Right cardiac atrium (tissue), 5 donors: ENCODE data around the gene SEMA5A. TPM values are rescaled to one million over a fixed set of nuclear protein-coding genes. Genes with fewer than 3 reads are reported as not detected.

Experiments
- ATAC-seq, 2 donors: fragments of 200-7000 bp; cut with Tn5 transposase; one replicate each; pipeline versions ENCODE4 v1.8.0 to v1.9.1; 2020; ENCODE audit warnings: moderate library complexity in 2 of 2, mild to moderate bottlenecking in 1 of 2
- DNase-seq, 3 donors: peaks; one replicate each; pipeline ENCODE4 v3.0.0-alpha.2; 2020
- H3K27ac ChIP-seq: one replicate; pipeline ENCODE4 v1.5.1; 2013; ENCODE audit warnings: mild to moderate bottlenecking, low read length, control low read depth, moderate library complexity
- H3K27me3 ChIP-seq: one replicate; pipeline ENCODE4 v1.6.1; 2013; ENCODE audit not compliant: control insufficient read depth, insufficient read depth
- H3K4me1 ChIP-seq: one replicate; pipeline ENCODE4 v1.6.1; 2013; ENCODE audit warnings: low read length; ENCODE audit not compliant: control insufficient read depth, insufficient read depth
- H3K4me3 ChIP-seq: one replicate; pipeline ENCODE4 v1.5.1; 2013; ENCODE audit warnings: low read length, control low read depth
- H3K9me3 ChIP-seq: one replicate; pipeline ENCODE4 v1.6.1; 2013; ENCODE audit warnings: low read length; ENCODE audit not compliant: control insufficient read depth
- WGBS: extraction: QIAGEN DNeasy Blood & Tissue Kit; methylation state at CpG from one replicate; pipeline ENCODE4 v1.1.7; 2013; 5-methylcytosine and 5-hydroxymethylcytosine counted together
- intact Hi-C, 4 donors: fragments of 100-400 bp; cut with DNase I; formaldehyde crosslinking; loops; one replicate each; pipeline versions ENCODE4 v1.11.0 to v1.14.0; 2022 to 2023
- polyA plus RNA-seq: library from polyadenylated mRNA; stranded (reverse); fragments of 200-250 nt; gene quantifications from one replicate; pipeline ENCODE4 v1.2.3, GENCODE V29; 2013
- total RNA-seq, 4 donors: library from RNA; stranded (reverse); fragmentation: NEBNext Ultra II Directional; extraction: Animal tissue kit (Norgen Biotek cat#: 25700); gene quantifications; one replicate each; pipeline ENCODE4 v1.2.1, GENCODE V29; 2021
- donor health status: healthy with polysubstance abuse.
- donor health status: DM: no; HTN: yes; CAD: no.
- donor health status: DM: no; HTN: no; CAD: no.
- donor health status: DM: no; HTN: yes; CAD: no; lungs with severe emphysema.
- donor health status: DM: yes; HTN: yes; CAD: no.

The SEMA5A gene
- total and polyA plus RNA-seq, 5 donors, result 6.7 to 28.2 (median 23.9) TPM

DNA sequence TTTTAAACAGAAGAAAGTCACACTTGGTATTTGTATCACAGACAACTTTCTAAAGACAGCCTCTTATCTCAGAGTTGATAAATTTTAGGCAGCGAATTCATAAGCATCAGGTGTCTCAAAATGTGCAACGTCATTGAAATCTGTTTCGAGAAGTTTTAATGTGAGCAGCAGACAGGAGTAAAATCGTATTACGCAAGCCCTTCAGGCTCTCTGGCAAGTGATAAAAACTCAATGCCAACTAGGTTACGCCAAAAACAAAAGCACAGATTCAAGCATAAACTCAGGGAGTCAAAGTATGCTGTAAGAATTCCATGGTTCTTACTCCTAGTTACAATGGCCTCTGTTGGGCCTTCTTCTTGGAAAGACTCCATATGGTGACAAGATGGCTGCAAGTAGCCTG, 244.7 kb downstream of the SEMA5A start:
- ATAC-seq (no peak), DNase-seq (no peak)
- Histone ChIP-seq H3K9me3 (no peaks in the 10 kb centered on the region), H3K4me1 (no peaks in the 10 kb centered on the region), H3K4me3 (no peak overlapping the region), H3K27ac (no peak overlapping the region), H3K27me3 (no peaks in the 10 kb centered on the region)
- WGBS, result 53% methylated on average over 6 of the region's 6 CpGs
- intact Hi-C loops, result no loop called here

DNA sequence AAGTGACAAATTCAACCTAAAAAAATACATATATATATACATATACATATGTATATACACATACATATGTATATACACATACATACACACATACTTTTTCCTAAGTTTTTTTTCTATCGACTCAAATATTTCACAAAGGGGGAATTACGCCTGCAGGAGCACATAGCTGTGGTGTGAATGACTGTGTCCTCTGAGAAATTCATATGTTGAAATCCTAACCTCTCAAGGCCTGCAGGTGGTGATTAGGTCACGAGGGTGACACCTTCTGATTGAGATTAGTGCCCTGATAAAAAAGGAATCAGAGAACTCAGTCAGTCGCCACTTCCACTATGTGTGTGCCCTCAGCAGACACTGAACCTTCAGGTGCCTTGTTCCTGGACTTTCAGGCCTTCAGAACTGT, 248.7 kb downstream of the SEMA5A start:
- no peak for ATAC-seq
- intact Hi-C loops, result no loop called here

DNA sequence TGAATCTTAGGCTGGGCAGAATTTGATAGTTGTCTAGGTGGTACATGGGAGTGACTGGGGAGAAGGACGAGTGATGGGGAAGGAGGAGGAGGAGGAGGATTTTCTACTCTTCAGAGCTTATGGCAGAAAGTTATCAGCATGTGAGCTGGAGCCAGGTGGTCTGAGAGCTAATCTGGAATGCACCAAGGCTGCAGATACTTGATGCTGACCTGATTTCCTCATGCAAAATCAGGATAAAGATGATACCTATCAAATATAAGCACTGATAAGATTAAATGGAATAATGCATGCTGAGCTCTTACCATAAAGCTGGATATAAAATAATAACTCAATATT, 250.4 kb downstream of the SEMA5A start:
- ATAC-seq (no peak), DNase-seq (no peak)
- Histone ChIP-seq H3K4me3 (no peak overlapping the region), H3K27ac (no peak overlapping the region), H3K9me3 (peaks cover 5% of the 10 kb centered on the region), H3K4me1 (no peaks in the 10 kb centered on the region), H3K27me3 (no peaks in the 10 kb centered on the region)
- 51% methylated on average over 1 of the region's 1 CpG for WGBS
- intact Hi-C loops, result no loop called here

More for the DNA sequence above, 248.7 kb downstream of the SEMA5A start:
- WGBS, result 67% methylated on average over 4 of the region's 4 CpGs
- Histone ChIP-seq H3K27me3 (no peaks in the 10 kb centered on the region), H3K27ac (no peak overlapping the region), H3K4me1 (no peaks in the 10 kb centered on the region), H3K4me3 (no peak overlapping the region), H3K9me3 (peaks cover 5% of the 10 kb centered on the region)
- DNase-seq, result no peak

DNA sequence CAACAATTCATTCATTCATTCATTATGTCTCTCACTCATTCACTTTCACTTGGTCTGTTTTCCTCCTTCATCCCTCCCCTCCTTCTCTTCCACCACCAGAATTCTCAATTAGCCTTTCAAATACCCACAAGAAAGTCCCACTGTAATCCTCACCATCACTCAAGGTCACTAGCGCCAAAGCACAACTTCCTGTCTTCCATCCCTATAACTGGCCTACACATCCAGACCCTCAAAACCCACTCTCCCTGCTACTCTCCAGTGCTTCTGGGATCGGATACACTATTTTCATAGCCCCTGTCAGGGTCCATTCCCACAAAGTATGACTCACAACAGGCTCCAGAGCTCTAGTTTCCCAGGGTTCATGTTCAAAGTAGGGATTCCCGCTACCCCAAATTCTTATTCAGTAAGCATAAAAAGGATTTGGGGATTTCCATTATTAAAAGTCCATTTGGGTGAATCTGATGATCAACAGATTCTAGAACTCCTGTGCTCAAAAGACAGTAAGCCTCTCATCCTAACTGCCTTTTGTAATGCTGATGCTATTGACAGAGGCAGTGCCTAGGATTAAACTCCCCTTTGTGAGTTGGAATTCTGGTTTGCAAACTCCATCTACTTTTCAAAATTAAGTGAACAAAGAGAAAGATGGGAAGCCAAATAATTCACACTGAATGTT, 250.9 kb downstream of the SEMA5A start:
- Histone ChIP-seq H3K27ac (no peak overlapping the region), H3K27me3 (no peaks in the 10 kb centered on the region), H3K4me1 (no peaks in the 10 kb centered on the region), H3K9me3 (peaks cover 5% of the 10 kb centered on the region), H3K4me3 (no peak overlapping the region)
- intact Hi-C loops, result no loop called here
- WGBS, result 71% methylated on average over 3 of the region's 3 CpGs
- no peak for DNase-seq
- no peak for ATAC-seq

DNA sequence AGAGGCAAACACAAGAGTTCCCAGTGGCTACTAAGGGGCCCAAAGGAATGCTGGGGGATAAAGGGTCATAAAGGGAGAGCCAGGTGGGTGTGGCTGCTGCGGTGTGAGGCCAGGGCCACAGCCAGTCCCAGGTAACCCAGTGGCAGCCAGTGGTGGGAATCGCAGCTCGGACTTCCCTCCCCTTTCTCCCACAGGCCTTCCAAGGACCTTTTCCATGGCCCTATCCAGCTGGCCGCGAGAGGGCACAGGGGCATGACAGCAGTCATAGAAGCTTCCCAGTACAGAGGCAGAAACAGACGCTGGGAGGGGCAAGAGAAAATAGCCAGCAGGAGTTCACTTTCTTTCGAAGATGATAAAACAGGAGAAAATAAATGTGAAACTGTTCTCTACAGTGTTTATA, 257.6 kb downstream of the SEMA5A start:
- intact Hi-C loops, result loop anchor here in 1 of 4 donors (10.0 kb wide), 1 partner anchor 257 kb away; the partner anchor contains the start of gene SEMA5A
- no peak overlapping the region for H3K4me3 ChIP-seq
- H3K27me3 ChIP-seq, result no peaks in the 10 kb centered on the region
- peak in 1 of 2 donors; percentile 32 for ATAC-seq
- peaks cover 2% of the 10 kb centered on the region for H3K4me1 ChIP-seq
- H3K27ac ChIP-seq, result peak overlapping the region; percentile 45
- H3K9me3 ChIP-seq, result peaks cover 6% of the 10 kb centered on the region
- WGBS, result 61% methylated on average over 7 of the region's 7 CpGs
- DNase-seq, result peak; percentile 17 to 59 (median 37)

DNA sequence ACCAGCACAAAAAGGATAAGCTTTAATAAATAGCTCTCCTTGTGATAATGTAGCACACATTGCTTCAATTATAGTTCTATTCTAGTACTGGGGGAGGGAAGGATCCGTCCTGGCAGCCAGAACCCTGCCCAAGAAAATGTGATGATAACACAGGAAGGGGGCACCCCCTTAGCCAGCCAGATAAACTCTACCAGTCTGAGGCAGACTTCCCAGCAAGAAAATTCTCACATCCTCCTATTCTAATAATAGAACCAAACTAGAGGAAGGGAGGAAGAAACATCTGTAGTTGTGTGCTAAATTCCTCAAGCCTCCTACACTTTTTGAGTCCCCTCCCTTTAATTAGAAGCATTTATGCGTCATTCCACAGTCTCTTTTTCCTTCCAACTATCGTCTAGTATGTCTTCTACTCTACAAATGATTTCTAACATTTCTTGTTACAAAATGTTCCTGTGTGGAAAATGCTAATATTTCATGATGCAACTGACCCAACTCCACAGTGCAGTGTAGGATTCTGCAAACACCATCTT, 261.0 kb downstream of the SEMA5A start:
- WGBS, result 1% methylated on average over 3 of the region's 3 CpGs

DNA sequence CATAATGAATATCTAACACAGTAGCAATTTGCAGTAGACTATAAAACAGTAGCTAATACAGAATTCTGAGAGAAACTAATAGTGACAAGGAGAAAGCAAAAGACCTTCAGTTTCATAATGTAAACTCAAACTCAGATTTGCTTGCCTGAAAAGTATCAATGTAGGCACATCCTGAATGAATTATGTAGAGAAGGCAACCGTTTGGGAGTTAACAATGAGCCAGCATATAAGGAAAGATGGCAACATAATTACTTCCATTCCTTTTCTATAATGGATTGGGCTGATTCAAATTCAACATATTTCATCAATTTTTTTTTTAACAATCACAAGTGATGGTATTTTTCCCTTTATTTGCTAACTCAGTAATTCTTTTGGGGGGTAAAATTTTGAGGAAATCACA, 261.6 kb downstream of the SEMA5A start:
- WGBS, result 16% methylated on average over 1 of the region's 1 CpG
- Histone ChIP-seq H3K9me3 (peaks cover 3% of the 10 kb centered on the region), H3K4me3 (no peak overlapping the region), H3K27ac (no peak overlapping the region), H3K4me1 (peaks cover 2% of the 10 kb centered on the region), H3K27me3 (no peaks in the 10 kb centered on the region)
- DNase-seq (no peak), ATAC-seq (no peak)
- intact Hi-C loops, result loop anchor here in 1 of 4 donors (10.0 kb wide), 1 partner anchor 261 kb away; the partner anchor contains the start of gene SEMA5A

More for the DNA sequence above, 261.0 kb downstream of the SEMA5A start:
- intact Hi-C loops, result loop anchor here in 1 of 4 donors (10.0 kb wide), 1 partner anchor 260 kb away; the partner anchor contains the start of gene SEMA5A
- Histone ChIP-seq H3K27me3 (no peaks in the 10 kb centered on the region), H3K9me3 (peaks cover 3% of the 10 kb centered on the region), H3K27ac (peak overlapping the region; percentile 77), H3K4me1 (peaks cover 2% of the 10 kb centered on the region), H3K4me3 (no peak overlapping the region)
- peak; percentile 83 to 91 for ATAC-seq
- DNase-seq, result peak in 2 of 3 donors; percentile 18 to 61

DNA sequence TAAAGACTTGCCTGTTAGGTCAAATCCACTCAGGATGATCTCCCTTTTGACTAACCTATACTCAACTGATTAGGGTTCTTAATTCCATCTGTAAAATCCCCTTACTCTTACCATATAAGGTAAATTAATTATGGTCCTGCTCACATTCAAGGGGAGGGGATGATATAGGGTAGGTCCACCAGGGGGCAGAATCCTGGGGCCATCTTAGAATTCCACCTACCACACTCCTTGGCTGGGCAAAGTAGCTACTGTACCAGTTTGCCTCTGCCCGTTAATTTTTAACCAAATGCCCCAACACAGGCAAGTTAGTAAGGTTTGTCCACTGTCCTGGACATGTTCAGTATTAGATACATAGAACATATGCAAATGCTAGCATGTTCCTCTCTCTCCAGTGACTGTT, 262.4 kb downstream of the SEMA5A start:
- WGBS, result 91% methylated on average over 1 of the region's 1 CpG

DNA sequence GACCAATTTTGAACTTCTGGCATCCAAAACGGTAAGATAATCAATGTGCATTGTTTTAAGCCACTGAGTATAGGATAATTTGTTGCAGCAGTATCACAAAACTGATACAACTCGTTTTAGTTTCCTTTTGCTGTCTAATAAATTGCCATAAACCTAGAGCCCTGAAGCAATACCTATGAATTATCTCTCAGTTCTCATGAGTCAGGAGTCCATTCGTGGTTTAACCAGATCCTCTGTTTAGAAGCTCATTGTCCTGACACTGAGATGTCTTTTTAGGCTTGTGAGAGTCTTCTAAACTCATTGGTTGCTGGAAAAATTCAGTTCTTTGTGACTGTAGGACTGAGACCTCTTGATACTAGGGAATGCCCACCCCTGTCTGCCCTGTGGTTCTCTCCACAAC, 262.9 kb downstream of the SEMA5A start:
- peaks cover under 1% of the 10 kb centered on the region for H3K9me3 ChIP-seq
- intact Hi-C loops, result loop anchor here in 1 of 4 donors (10.0 kb wide), 1 partner anchor 262 kb away; the partner anchor contains the start of gene SEMA5A
- H3K4me1 ChIP-seq, result peaks cover under 1% of the 10 kb centered on the region
- H3K4me3 ChIP-seq, result no peak overlapping the region
- WGBS, result 67% methylated on average over 3 of the region's 3 CpGs
- H3K27me3 ChIP-seq, result no peaks in the 10 kb centered on the region
- peak overlapping the region; percentile 29 for H3K27ac ChIP-seq
- ATAC-seq (no peak), DNase-seq (no peak)

More for the DNA sequence above, 262.4 kb downstream of the SEMA5A start:
- no peak for DNase-seq
- Histone ChIP-seq H3K4me3 (no peak overlapping the region), H3K27ac (peak overlapping the region; percentile 29), H3K9me3 (peaks cover 3% of the 10 kb centered on the region), H3K27me3 (no peaks in the 10 kb centered on the region), H3K4me1 (peaks cover 2% of the 10 kb centered on the region)
- ATAC-seq, result no peak
- intact Hi-C loops, result loop anchor here in 1 of 4 donors (10.0 kb wide), 1 partner anchor 261 kb away; the partner anchor contains the start of gene SEMA5A

DNA sequence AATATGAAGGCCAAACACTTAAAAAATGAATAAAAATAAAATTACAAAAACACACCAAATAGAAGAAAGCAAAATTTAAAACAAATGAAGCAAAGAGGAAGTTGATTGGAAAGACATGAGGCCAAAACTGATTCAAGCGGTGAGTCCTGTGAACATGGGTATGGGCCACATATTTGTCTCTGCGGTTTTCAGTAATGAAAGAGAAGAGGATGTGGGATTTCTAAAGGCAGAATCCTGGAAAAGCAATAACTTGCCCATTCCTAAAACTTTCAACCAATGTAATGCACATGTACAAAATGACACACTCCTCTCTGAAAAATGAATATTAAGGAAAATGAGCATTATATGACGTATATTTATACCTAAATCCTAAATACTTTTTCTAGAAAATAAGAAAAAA, 263.7 kb downstream of the SEMA5A start:
- H3K4me1 ChIP-seq, result no peaks in the 10 kb centered on the region
- no peak for DNase-seq
- WGBS, result 92% methylated on average over 3 of the region's 3 CpGs
- no peaks in the 10 kb centered on the region for H3K9me3 ChIP-seq
- H3K4me3 ChIP-seq, result no peak overlapping the region
- no peaks in the 10 kb centered on the region for H3K27me3 ChIP-seq
- no peak overlapping the region for H3K27ac ChIP-seq
- ATAC-seq, result no peak
- intact Hi-C loops, result loop anchor here in 1 of 4 donors (10.0 kb wide), 1 partner anchor 263 kb away; the partner anchor contains the start of gene SEMA5A

DNA sequence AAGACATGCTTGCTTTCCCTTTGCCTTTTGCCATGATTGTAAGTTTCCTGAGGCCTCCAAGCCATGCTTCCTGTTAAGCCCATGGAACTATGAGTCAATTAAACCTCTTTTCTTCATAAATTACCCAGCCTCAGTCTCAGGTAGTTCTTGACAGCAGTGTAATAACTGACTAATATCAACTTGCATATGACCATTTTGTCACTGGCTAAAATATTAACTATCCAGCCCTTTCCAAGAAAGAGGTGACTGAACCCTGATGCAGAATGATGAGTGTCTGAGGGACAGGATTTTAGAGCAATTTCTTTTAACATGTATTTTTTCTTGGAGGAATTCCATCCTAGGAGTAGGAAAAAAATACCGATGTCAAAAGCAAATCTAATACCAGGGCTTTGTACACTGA, 266.1 kb downstream of the SEMA5A start:
- DNase-seq (no peak), ATAC-seq (no peak)
- no peak overlapping the region for H3K4me3 ChIP-seq
- H3K27ac ChIP-seq, result no peak overlapping the region
- intact Hi-C loops, result loop anchor here in 1 of 4 donors (10.0 kb wide), 1 partner anchor 265 kb away; the partner anchor contains the start of gene SEMA5A
- no peaks in the 10 kb centered on the region for H3K27me3 ChIP-seq
- no peaks in the 10 kb centered on the region for H3K4me1 ChIP-seq
- H3K9me3 ChIP-seq, result no peaks in the 10 kb centered on the region
- 95% methylated on average over 1 of the region's 1 CpG for WGBS
